GM20000 (cell line): ENCODE data around the gene STK33.

Experiments
- DNase-seq: peaks from one replicate; pipeline ENCODE4 v3.0.0; 2012; ENCODE audit warnings: low spot score
- TF ChIP-seq, protein P1 (sequence below): IDR thresholded peaks from 2 replicates; pipeline ENCODE4 v1.5.1; 2012; ENCODE audit warnings: mild to moderate bottlenecking, control low read depth; ENCODE audit errors: extremely low read depth, missing control alignments

Gene STK33

GRCh38 chr11:8356216-8356615 is 237.8 kb downstream of the STK33 start:
- DNase-seq: no peak
- TF ChIP-seq, protein P1, sequence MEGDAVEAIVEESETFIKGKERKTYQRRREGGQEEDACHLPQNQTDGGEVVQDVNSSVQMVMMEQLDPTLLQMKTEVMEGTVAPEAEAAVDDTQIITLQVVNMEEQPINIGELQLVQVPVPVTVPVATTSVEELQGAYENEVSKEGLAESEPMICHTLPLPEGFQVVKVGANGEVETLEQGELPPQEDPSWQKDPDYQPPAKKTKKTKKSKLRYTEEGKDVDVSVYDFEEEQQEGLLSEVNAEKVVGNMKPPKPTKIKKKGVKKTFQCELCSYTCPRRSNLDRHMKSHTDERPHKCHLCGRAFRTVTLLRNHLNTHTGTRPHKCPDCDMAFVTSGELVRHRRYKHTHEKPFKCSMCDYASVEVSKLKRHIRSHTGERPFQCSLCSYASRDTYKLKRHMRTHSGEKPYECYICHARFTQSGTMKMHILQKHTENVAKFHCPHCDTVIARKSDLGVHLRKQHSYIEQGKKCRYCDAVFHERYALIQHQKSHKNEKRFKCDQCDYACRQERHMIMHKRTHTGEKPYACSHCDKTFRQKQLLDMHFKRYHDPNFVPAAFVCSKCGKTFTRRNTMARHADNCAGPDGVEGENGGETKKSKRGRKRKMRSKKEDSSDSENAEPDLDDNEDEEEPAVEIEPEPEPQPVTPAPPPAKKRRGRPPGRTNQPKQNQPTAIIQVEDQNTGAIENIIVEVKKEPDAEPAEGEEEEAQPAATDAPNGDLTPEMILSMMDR: no peak

- TF ChIP-seq, protein P1: no peak
These were observed 238.6 kb downstream of the STK33 start for GRCh38 chr11:8355416-8355742.

GRCh38 chr11:8354622-8355415 is 239.2 kb downstream of the STK33 start:
- no peak for DNase-seq
- TF ChIP-seq, protein P1: no peak

More at GRCh38 chr11:8355416-8355742, 238.6 kb downstream of the STK33 start:
- DNase-seq: no peak

GRCh38 chr11:8352876-8353505 is 241.0 kb downstream of the STK33 start:
- no peak for DNase-seq
- TF ChIP-seq, protein P1: no peak

DNA sequence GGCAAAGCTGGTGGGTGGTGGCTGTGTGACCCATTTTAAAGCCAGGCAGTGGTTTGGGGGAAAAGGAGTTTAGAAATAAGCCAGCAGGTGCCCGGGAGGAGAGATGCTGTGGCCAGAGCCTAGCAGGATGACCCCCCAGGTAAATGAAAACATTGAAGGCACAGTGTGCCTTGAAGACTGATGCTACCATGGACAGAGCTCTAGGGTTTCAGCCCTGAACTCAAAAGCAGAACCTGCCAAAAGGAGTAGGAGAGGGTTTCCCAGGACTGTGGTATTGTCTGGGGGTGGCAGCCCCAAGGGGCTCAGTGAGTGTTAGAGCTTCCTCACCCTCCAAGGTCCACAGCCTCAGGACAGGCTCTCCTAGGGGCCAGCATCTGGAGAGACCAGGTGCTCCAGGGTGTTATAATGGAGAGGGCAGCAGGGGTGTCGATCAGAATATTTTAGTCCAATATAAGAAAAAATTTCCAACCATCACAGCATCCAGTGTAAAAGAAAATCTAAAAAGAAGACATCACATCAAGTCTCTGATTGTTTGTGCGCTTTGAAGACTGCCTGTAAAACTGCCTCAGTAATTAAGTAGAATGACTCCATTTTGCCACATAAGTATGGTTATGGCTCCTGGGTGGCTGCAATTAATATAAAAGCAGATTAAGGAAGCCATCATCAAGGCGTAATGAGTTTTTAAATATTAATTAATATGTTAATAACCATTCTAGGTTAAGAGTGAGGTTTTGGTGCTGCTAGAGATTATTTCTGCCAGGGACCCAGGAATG is 241.7 kb downstream of the STK33 start:
- DNase-seq: no peak
- TF ChIP-seq, protein P1: no peak

DNA sequence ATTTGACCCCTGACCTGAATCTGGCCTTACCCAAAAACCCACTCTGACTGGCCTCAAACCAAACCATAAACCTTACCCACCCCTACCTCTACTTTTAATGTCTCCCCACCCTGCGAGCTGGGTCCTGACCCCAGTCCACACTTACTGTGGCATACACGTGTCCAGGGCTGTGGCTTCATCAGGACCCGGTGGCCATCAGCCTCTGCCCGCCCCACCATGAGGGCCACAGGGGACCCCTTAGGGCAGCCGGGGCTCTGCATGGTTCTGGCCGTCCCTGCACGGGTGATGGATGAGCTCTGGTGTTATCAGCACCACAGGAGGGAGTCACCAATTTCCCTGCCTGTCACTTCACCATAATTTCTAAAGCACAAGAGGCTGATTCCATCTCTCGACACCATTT is 242.8 kb downstream of the STK33 start:
- TF ChIP-seq, protein P1: no peak
- DNase-seq: no peak

DNA sequence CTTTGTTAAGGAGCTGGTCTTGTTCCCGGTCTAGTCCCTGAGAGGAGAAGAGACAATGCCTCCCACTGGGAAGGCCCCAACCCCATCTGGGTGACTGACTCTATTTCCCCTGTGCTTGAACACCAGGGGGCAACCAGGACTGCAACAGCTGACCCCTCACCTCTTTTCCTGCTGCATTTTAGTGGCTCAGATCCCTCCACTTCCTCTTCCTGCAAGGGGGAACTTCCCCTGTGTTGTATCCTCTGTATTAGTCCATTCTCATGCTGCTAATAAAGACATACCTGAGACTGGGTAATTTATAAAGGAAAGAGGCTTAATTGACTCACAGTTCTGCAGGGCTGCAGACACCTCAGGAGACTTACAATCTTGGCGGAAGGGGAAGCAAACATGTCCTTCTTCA is 246.1 kb downstream of the STK33 start:
- TF ChIP-seq, protein P1: no peak

More for the DNA sequence above, 246.1 kb downstream of the STK33 start:
- no peak for DNase-seq
